Measurements from ENCODE around the gene BTG3.

BTG3 gene

GRCh38 chr21:17644186-17644585 is 31.5 kb upstream of the BTG3 start:
- no peak overlapping the region for H3K4me3 ChIP-seq (ENCODE audit: low read depth, low read length)
- TF ChIP-seq CTCF (IDR thresholded peaks at IDR 0.05; ENCODE audit: low read depth, low read length) = no peak

GRCh38 chr21:17640821-17641220 is 28.1 kb upstream of the BTG3 start:
- no peak for TF ChIP-seq CTCF (IDR thresholded peaks at IDR 0.05; ENCODE audit: low read depth, low read length)
- H3K4me3 ChIP-seq (ENCODE audit: low read depth, low read length) = no peak overlapping the region

- TF ChIP-seq CTCF (IDR thresholded peaks at IDR 0.05; ENCODE audit: low read depth, low read length) = no peak
These were observed 24.0 kb upstream of the BTG3 start for GRCh38 chr21:17636711-17637110.

GRCh38 chr21:17631195-17631594 is 18.5 kb upstream of the BTG3 start:
- no peak for TF ChIP-seq CTCF (IDR thresholded peaks at IDR 0.05; ENCODE audit: low read depth, low read length)
- H3K4me3 ChIP-seq (ENCODE audit: low read depth, low read length) = no peak overlapping the region

More at GRCh38 chr21:17636711-17637110, 24.0 kb upstream of the BTG3 start:
- H3K4me3 ChIP-seq (ENCODE audit: low read depth, low read length) = no peak overlapping the region

- no peak for TF ChIP-seq CTCF (IDR thresholded peaks at IDR 0.05; ENCODE audit: low read depth, low read length)
- no peak overlapping the region for H3K4me3 ChIP-seq (ENCODE audit: low read depth, low read length)
These were observed 9.3 kb upstream of the BTG3 start for GRCh38 chr21:17622018-17622417.

- TF ChIP-seq CTCF (IDR thresholded peaks at IDR 0.05; ENCODE audit: low read depth, low read length) = no peak
- no peak overlapping the region for H3K4me3 ChIP-seq (ENCODE audit: low read depth, low read length)
These were observed 4.1 kb upstream of the BTG3 start for GRCh38 chr21:17616831-17617230.

GRCh38 chr21:17613242-17613676 is 558 bp upstream of the BTG3 start:
- H3K4me3 ChIP-seq (ENCODE audit: low read depth, low read length) = peak overlapping the region; percentile 93
- TF ChIP-seq CTCF (IDR thresholded peaks at IDR 0.05; ENCODE audit: low read depth, low read length) = no peak

All from WI38 (cell line).